ENCODE measurements around the gene FOXE3. TPM values are rescaled to one million over a fixed set of nuclear protein-coding genes. Genes with fewer than 3 reads are reported as not detected.

FOXE3 gene
- total RNA-seq, 4 donors from 2014 or later = not detected

DNA sequence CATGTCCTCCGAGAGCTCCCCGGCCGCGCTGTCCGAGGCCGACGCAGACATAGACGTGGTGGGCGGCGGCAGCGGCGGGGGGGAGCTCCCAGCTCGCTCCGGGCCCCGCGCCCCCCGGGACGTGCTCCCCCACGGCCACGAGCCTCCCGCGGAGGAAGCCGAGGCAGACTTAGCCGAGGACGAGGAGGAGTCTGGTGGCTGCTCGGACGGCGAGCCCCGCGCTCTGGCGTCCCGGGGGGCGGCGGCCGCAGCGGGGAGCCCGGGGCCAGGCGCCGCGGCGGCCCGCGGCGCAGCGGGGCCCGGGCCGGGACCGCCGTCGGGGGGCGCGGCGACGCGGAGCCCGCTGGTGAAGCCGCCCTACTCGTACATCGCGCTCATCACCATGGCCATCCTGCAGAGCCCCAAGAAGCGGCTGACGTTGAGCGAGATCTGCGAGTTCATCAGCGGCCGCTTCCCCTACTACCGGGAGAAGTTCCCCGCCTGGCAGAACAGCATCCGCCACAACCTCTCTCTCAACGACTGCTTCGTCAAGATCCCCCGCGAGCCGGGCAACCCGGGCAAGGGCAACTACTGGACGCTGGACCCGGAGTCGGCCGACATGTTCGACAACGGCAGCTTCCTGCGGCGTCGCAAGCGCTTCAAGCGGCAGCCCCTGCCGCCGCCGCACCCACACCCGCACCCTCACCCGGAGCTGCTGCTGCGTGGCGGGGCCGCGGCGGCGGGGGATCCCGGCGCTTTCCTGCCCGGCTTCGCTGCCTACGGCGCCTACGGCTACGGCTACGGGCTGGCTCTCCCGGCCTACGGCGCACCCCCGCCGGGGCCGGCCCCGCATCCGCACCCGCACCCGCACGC, 22.3 kb downstream of the FOXE3 start:
- TF ChIP-seq, protein P1, sequence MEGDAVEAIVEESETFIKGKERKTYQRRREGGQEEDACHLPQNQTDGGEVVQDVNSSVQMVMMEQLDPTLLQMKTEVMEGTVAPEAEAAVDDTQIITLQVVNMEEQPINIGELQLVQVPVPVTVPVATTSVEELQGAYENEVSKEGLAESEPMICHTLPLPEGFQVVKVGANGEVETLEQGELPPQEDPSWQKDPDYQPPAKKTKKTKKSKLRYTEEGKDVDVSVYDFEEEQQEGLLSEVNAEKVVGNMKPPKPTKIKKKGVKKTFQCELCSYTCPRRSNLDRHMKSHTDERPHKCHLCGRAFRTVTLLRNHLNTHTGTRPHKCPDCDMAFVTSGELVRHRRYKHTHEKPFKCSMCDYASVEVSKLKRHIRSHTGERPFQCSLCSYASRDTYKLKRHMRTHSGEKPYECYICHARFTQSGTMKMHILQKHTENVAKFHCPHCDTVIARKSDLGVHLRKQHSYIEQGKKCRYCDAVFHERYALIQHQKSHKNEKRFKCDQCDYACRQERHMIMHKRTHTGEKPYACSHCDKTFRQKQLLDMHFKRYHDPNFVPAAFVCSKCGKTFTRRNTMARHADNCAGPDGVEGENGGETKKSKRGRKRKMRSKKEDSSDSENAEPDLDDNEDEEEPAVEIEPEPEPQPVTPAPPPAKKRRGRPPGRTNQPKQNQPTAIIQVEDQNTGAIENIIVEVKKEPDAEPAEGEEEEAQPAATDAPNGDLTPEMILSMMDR (IDR thresholded peaks at IDR 0.05) = no peak
- DNase-seq (ENCODE audit: low spot score) (no peak), ATAC-seq (ENCODE audit: low FRiP score) (no peak)

DNA sequence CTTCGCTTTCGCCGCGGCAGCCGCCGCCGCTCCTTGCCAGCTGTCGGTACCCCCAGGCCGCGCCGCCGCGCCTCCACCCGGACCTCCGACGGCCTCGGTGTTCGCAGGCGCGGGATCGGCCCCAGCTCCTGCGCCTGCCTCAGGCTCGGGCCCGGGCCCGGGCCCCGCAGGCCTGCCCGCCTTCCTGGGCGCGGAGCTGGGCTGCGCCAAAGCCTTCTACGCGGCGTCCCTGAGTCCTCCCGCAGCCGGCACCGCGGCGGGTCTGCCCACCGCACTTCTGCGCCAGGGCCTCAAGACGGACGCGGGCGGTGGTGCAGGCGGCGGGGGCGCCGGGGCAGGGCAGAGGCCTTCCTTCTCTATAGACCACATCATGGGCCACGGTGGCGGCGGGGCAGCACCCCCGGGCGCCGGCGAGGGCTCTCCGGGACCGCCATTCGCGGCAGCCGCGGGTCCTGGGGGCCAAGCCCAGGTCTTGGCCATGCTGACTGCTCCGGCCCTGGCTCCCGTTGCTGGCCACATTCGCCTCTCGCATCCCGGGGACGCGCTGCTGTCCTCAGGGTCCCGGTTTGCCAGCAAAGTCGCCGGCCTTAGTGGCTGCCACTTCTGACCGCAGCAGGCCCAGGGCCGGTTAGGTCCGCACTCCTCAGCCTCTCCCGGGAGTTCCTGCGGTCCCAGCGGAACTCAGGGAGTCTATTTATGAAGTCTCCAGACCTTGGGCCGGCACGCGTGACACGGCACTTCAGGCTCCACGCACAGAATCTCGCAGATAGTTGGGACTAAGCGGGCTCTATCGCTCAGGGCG, 23.1 kb downstream of the FOXE3 start:
- TF ChIP-seq, protein P1 (IDR thresholded peaks at IDR 0.05) = no peak
- ATAC-seq (ENCODE audit: low FRiP score) (no peak), DNase-seq (ENCODE audit: low spot score) (no peak)

DNA sequence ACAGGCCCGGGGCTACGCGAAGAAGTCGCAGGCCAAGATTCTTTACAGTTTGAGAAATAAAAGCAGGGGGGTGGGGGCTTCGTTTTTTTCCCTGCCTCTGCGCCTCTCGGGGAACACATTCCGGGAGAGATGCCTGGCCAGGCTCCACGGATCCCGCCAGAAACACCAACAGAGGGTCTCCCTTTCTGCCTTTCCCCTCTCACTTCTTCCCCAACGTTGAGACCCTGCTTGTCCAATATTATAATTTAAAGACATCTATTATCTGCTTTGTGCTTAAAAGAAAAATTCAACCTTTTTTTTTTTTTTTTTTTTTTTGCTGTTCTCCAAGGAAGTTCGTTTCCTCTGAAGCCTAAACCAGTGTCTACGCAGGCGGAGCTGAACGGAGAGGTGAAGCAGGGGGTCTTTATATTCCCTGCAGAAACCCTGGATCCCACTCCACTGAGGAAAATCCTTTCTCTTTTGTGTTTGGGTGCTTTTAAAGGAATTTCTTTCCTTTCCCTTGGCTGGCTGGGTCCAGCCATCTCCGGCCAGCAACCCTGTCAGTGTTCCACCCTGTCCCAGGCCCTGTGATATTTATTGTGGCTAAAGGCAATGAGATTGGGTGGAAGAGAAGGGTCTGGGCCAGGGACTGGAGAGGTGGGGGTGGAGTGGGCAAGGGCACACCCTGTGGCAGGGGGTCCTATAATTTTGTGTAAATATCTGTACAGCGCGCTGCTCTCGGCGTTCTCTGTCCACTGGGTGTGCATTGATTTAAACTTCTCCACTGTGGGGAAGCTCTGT, 23.9 kb downstream of the FOXE3 start:
- no peak for DNase-seq (ENCODE audit: low spot score)
- no peak for ATAC-seq (ENCODE audit: low FRiP score)
- TF ChIP-seq, protein P1 (IDR thresholded peaks at IDR 0.05) = no peak

DNA sequence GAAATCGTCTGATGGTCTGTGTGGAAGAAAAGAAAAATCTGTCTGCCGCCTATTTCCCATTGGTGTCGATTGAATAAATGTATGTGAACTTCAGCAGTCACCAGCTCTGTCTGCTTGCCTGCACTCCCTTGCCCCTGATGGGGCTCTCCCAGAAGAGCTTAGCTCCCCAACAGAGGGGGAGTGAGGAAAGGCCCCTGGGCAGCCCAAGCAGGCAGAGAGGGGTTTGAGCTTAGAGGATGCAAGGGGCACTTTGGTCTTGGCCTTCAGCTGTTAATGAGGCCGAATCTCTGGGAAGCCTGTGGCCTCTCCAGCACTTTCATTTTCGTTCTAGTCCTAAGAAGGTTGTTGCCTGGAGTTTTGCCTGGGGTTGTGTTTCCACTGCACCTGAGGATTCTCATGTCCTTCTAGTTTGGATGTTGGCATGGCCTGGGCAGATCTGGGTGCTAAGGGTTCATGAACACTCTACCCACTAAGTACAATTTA, 24.6 kb downstream of the FOXE3 start:
- DNase-seq (ENCODE audit: low spot score) (no peak), ATAC-seq (ENCODE audit: low FRiP score) (no peak)
- TF ChIP-seq, protein P1 (IDR thresholded peaks at IDR 0.05) = no peak

DNA sequence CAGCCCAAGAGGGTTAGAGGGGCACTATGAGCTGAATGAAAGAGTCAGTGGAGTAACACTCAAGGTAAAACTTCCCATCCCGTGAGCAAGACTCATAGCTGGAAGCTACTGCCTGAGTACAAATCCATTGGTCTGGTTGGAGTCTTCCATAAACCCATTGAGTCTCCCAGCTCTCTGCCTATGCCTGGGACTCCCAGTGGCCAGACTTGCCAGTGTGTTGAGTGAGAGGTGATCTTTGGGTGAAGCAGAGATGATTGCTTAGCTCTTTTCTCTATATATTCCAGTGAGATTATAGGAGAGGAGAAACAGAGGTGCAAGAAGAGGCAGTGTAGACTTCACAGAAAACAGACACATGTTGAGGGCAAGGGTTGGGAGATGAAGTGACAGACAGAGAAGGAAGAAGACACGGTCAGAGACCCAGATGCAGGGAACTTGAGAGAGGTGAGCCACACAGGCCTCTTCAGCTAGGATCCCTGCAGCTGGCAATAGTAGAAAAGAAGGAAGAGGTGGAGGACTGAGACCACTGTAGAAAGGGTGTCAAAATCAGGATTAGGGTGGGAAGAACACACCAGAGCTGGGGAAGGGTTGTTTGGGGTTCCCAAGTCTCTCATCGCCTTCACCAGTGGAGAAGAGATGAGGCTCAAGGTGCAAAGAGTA, 25.5 kb downstream of the FOXE3 start:
- ATAC-seq (ENCODE audit: low FRiP score) (no peak), DNase-seq (ENCODE audit: low spot score) (no peak)
- TF ChIP-seq, protein P1 (IDR thresholded peaks at IDR 0.05) = no peak

DNA sequence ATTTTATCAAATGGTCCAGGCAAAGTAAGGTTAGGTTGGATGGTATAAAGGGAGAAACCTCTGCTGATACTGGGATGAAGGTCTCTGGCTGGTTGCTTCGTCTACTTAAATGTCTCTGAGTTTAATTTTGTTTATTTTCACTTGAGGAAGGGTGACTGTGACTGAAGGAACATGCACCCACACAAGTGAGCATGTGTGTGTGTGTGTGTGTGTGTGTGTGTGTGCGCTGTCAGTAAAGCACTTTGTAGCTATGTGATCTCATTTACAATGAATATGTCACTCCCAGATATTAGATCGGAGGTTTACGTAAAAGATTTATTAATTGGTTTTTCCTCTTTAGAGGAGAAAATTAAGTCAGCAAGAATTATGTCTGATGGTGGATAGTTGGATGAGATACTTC, 26.1 kb downstream of the FOXE3 start:
- TF ChIP-seq, protein P1 (IDR thresholded peaks at IDR 0.05) = no peak
- ATAC-seq (ENCODE audit: low FRiP score) = no peak
- DNase-seq (ENCODE audit: low spot score) = no peak
